Measurements from ENCODE around the gene FOSL2.

The FOSL2 gene

GRCh38 chr2:28413899-28414295 is 21.2 kb downstream of the FOSL2 start:
- DNase-seq = no peak

- no peak for DNase-seq
Observed at GRCh38 chr2:28414583-28414982, 21.9 kb downstream of the FOSL2 start.

- DNase-seq = no peak
Observed at GRCh38 chr2:28415010-28415409, 22.4 kb downstream of the FOSL2 start.

- no peak for DNase-seq
Observed at GRCh38 chr2:28415715-28416114, 23.1 kb downstream of the FOSL2 start.

GRCh38 chr2:28419003-28419402 is 26.3 kb downstream of the FOSL2 start:
- DNase-seq = no peak

GRCh38 chr2:28419443-28420270 is 27.0 kb downstream of the FOSL2 start:
- no peak for DNase-seq

- DNase-seq = no peak
Observed at GRCh38 chr2:28420722-28421121, 28.1 kb downstream of the FOSL2 start.

- no peak for DNase-seq
Observed at GRCh38 chr2:28422908-28423741, 30.5 kb downstream of the FOSL2 start.

- peak; percentile 18 for DNase-seq
Observed at GRCh38 chr2:28423856-28424605, 31.4 kb downstream of the FOSL2 start.

GRCh38 chr2:28424799-28425463 is 32.3 kb downstream of the FOSL2 start:
- no peak for DNase-seq

GRCh38 chr2:28425464-28425835 is 32.8 kb downstream of the FOSL2 start:
- DNase-seq = no peak

GRCh38 chr2:28427741-28428415 is 35.2 kb downstream of the FOSL2 start:
- DNase-seq = no peak

- DNase-seq = no peak
Observed at GRCh38 chr2:28428486-28428885, 35.8 kb downstream of the FOSL2 start.

- DNase-seq = no peak
Observed at GRCh38 chr2:28429636-28430376, 37.1 kb downstream of the FOSL2 start.

- no peak for DNase-seq
Observed at GRCh38 chr2:28430377-28430765, 37.7 kb downstream of the FOSL2 start.

GRCh38 chr2:28430788-28431418 is 38.2 kb downstream of the FOSL2 start:
- no peak for DNase-seq

- no peak for DNase-seq
Observed at GRCh38 chr2:28431741-28432140, 39.1 kb downstream of the FOSL2 start.

GRCh38 chr2:28432362-28432761 is 39.7 kb downstream of the FOSL2 start:
- DNase-seq = no peak

GRCh38 chr2:28433215-28433614 is 40.6 kb downstream of the FOSL2 start:
- no peak for DNase-seq

- no peak for DNase-seq
Observed at GRCh38 chr2:28433935-28434599, 41.4 kb downstream of the FOSL2 start.

Measured in stimulated activated CD4-positive, alpha-beta T cell treated with anti-CD3 and anti-CD28 coated beads, Interleukin-4, amount 100 ng/mL, for 24 hours (primary cell).